HG02642 (cell line): ENCODE measurements around the gene ERI2.
"Not testable (repeated sequence)": the region's sequence is repeated elsewhere in the genome, so short reads cannot be mapped to it uniquely, and the experiment has no call there.

Experiments used
- ATAC-seq: cut with Tn5 transposase; IDR thresholded peaks from one replicate; pipeline ENCODE4 v1.9.1; 2021; ENCODE audit warnings: mild to moderate bottlenecking; ENCODE audit not compliant: unreplicated experiment, poor library complexity

ERI2 gene

DNA sequence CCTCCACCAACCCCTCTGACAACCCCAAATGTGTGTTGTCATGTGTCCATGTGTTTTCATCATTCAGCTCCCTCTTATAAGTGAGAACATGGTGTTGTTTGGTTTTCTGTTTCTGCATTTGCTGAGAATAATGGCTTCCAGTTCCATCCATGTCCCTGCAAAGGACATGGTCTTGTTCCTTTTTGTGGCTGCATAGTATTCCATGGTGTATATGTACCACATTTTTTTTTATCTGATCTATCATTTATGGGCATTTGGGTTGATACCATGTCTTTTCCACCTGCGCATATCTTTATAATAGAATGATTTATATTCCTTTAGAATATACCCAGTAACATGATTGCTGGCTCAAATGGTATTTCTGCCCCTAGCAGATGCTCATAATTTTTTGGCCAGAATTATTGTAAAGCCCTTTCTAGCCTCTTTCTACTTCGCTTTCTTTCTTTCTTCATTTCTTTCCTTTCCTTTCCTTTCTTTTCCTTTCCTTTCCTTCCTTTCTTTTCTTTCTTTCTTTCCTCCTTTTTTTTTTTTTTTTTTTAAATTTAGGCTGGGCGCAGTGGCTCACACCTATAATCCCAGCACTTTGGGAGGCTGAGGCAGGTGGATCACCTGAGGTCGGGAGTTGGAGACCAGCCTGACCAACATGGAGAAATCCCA is 12.8 kb upstream of the ERI2 start:
- ATAC-seq = no peak

- ATAC-seq = no peak
Observed at GRCh38 chr16:20814784-20815183, 8.5 kb upstream of the ERI2 start.

DNA sequence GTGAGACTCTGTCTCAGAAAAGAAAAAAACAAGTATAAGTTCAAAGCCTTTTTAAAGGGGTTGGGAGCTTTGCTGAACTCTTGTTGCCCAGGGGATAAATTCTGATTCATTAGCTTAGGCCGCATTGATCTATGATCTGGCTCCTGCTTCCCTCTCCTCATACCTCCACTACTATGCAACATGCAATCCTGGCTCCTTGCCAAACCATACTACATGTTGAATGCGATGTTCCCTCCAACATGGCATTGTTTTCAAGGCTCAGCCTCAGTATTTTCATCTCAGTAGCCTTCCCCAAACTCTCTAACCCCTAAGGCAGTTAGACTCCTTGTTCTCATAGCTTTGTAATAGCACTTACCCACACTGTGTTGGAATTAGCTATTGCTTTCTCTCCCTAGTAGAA is 6.2 kb upstream of the ERI2 start:
- ATAC-seq = no peak

GRCh38 chr16:20811889-20812439 is 5.7 kb upstream of the ERI2 start:
- no peak for ATAC-seq

GRCh38 chr16:20807862-20808261 is 1.6 kb upstream of the ERI2 start:
- no peak for ATAC-seq

DNA sequence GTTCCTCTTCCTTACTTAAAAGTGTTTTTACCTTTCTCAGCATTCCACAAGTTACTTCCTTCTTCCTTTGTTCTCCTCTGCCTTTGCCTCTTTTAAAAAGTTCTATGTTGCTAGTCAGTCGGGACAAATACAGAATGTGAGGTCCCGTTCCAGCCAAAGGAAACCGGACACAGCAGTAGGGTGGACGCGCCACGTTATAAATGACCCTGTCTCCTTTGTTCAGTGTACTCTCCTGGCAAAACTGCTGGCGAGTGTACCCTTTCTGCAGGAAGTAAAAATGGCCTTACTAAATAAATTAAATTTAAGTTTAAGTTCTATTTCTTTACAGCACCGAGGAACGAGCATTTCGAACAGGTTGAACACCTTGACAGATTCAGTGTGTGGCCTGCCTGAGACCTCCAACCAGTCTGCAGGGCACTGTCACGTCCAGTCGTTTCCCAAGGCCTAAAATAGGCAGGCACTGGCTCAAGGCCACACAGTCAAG is 546 bp downstream of the ERI2 start:
- not testable (repeated sequence) for ATAC-seq

DNA sequence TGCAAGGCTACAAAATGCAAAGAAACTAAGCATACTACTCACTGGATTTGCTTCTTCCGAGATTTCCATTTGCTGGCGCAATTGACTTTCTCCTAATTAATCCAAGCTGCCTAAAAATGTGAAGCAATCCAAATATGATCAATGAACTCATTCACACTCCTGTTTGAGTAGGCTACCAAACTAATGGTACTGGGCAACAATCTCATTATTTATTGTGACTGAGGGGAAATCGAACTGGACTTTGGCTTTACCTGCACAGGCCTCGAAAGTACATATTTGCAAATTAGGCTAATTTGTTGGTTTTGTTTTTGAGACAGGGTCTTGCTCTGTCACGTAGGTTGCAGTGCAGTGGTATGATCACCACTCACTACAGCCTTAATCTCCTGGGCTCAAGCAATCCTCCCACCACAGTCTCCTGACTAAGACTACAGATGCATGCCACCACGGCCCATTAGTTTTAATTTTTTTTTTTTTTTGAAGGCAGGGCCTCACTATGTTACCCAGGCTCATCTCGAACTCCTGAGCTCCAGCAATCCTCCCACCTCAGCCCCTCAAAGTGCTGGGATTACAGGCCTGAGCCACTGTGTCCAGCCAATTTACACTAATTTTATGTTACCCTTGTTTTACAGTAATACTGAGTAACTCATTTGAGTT is 2.6 kb downstream of the ERI2 start:
- no peak for ATAC-seq

DNA sequence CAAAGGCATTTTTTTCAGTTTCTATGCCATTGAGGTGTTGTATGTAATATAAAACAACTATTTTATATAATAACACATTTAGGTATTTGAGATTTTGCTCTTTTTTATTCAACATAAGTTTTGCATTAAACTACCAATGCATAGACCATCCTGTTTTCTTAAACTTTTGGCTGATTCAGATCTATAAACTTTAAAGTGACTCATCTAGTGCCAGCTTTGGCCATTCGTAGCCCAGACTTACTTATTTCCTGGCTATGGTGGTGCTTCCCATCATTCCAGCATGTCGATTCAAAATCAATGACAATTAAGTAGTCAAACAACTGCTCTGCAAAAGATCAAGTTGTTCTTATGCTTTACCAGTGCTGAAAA is 3.1 kb downstream of the ERI2 start:
- no peak for ATAC-seq

- no peak for ATAC-seq
Observed at GRCh38 chr16:20801278-20801677, 5.0 kb downstream of the ERI2 start.

- no peak for ATAC-seq
Observed at GRCh38 chr16:20799599-20799998, 6.7 kb downstream of the ERI2 start.

- ATAC-seq = no peak
Observed at GRCh38 chr16:20798364-20798763, 7.9 kb downstream of the ERI2 start.

GRCh38 chr16:20791923-20792612 is 14.2 kb downstream of the ERI2 start:
- ATAC-seq = no peak

GRCh38 chr16:20789130-20789529 is 17.1 kb downstream of the ERI2 start:
- no peak for ATAC-seq

GRCh38 chr16:20784204-20784603 is 22.1 kb downstream of the ERI2 start:
- no peak for ATAC-seq

GRCh38 chr16:20782470-20782869 is 23.8 kb downstream of the ERI2 start:
- ATAC-seq = no peak

GRCh38 chr16:20781697-20782096 is 24.6 kb downstream of the ERI2 start:
- no peak for ATAC-seq

DNA sequence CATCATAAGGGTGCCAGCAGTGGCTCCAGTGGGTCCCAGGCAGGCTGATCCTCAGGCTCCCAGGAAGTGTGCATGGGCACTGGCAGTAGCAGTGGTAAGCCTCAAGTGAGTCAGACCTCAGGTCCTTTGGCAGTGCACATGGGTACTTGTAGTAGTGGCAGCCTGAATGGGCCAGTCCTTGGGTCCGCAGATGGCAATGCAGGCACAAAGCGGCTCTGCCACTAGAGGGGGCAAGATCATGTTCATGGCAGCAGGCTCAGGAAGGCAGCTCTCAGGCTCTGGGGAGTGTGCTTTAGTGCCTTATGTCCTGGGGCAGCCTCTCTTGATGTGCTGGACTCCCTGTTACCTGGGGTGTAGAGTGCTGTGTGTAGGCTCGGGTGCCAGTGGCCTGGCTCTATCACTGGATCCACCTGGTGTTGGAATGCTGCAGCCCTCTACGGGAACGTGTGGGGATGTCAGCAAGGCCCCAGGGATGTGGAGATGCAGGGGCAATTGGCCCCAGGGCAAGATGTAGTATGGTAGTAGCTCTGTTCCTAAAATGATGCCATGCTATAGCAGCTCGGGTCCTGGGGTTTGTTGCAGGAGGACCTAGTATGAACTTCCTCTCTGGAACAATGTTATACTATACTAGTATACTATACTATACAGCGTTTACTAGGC is 31.4 kb downstream of the ERI2 start:
- peak; percentile 48 for ATAC-seq

- ATAC-seq = no peak
Observed at GRCh38 chr16:20773679-20774078, 32.6 kb downstream of the ERI2 start.

GRCh38 chr16:20768818-20769217 is 37.5 kb downstream of the ERI2 start:
- no peak for ATAC-seq

DNA sequence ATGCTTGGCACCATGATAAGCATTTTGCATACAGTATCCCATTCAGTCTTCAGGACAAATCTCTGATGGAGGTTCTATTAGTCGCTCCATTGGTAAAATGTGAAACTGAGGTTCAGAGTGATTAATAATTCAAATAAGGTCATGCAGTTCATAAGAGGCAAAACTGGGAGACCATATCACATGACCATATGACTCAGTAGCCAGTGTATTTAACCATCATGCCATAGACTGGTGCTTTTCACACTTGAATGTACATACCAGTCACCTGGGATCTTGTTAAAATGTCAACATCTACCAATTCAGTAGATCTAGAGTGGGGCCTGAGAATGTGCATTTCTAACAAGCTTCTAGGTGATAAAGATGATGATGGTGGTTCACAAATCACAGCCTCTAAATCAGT is 38.2 kb downstream of the ERI2 start:
- ATAC-seq = no peak

DNA sequence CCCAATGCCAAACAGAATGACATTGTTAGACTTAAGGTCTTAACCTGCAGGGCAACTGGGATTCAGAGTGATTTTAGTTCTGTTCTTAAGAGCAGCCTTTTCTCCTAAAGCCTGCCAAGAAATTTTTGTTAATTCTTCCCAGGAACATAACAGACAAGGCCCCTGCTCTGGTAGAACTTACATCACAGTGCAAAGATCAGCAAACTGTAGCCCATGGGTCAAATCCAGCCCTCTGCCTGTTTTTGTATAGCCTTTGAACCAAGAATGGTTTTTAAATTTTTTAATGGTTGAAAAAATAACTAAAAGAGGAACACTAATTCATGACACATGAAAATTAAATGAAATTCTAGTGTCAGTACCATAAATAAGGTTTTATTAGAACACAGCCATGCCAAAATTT is 38.7 kb downstream of the ERI2 start:
- no peak for ATAC-seq
